Thyroid gland (tissue), 4 donors: ENCODE results near the gene HDAC8.

Source experiments
- CTCF ChIP-seq, 6 experiments: fragments of 200-600 bp in 3 of 6; fragments of 450-650 bp in 3 of 6; sonication (generic) in 3 of 6; IDR thresholded peaks; one replicate each; pipeline ENCODE4 v1.5.1; 2016 to 2019; ENCODE audit warnings: antibody characterized with exemption in 6 of 6, mild to moderate bottlenecking in 2 of 6, inconsistent platforms in 1 of 6, moderate library complexity in 1 of 6
- POLR2A ChIP-seq, 2 donors: fragments of 450-650 bp; IDR thresholded peaks; one replicate each; pipeline ENCODE4 v1.6.1; 2017; ENCODE audit warnings: antibody characterized with exemption in 2 of 2, mild to moderate bottlenecking in 2 of 2, moderate library complexity in 1 of 2

- no peak for TF ChIP-seq CTCF (IDR thresholded peaks at IDR 0.05)
- TF ChIP-seq POLR2A (IDR thresholded peaks at IDR 0.05), result no peak
These were observed 267.2 kb downstream of the HDAC8 start, which contains the start of gene CITED1 for GRCh38 chrX:72305286-72306084.
